NCI-H2029 treated with DMSO at 0.1 percent for 48 hours (cell line): Measurements from ENCODE around the gene PAX5.

Experiments used
- DNase-seq: peaks from one replicate; lab custom pipeline; 2025; lab: John Stamatoyannopoulos, UW

PAX5 gene

DNA sequence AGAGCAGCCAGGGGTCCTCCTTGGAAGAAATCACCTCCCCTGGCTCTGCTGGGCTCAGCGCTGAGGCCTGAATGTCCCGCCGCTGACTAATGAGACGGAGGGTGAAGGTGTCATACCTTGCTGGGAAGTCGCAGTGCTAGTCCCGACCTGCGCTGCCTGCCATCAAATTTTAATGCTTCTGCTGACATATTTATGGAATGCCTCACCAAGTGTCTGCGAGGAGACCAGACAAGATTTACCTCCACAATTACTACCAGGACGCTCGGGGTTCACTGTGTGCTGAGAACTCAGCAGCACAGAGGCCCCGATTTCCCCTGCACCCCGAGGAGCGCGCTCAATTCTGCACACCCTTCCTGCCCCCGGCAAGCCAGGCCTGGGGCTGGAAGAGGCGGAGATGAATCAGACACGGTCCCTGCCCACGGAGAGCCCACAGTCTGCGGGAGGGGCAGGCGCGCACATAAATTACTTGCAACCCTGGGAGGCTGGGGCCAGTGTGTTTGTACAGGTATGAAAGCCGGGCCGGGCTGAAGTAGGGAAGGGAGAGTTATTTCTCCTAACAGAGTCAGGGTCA lies 175.2 kb downstream of the PAX5 start:
- no peak for DNase-seq

GRCh38 chr9:36855448-36856315 lies 178.4 kb downstream of the PAX5 start:
- no peak for DNase-seq

GRCh38 chr9:36854751-36855150 lies 179.3 kb downstream of the PAX5 start:
- DNase-seq: no peak

- no peak for DNase-seq
These were observed 180.0 kb downstream of the PAX5 start for GRCh38 chr9:36854034-36854433.

DNA sequence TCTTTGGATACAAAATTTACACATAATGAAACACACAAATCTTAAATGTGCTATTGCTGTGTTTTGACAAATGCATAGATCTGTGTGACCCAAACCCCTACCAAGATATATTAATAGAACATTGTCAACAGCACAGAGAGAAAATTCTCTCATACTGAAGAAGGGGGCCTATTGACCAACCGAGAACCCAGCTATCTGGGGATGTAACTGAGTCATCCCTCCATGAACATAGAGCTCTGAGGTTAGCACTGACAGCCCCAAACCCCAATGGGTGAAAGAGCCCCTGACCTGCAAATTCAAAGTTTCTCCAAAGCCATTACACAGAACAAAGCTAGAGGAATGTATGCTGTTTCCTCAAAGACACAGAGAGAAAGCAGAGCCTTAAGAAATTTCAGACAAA lies 180.8 kb downstream of the PAX5 start:
- DNase-seq: no peak

GRCh38 chr9:36849943-36850342 lies 184.1 kb downstream of the PAX5 start:
- DNase-seq: no peak

GRCh38 chr9:36848946-36849345 lies 185.1 kb downstream of the PAX5 start:
- no peak for DNase-seq

GRCh38 chr9:36847781-36848673 lies 186.0 kb downstream of the PAX5 start:
- DNase-seq: peak; percentile 54

DNA sequence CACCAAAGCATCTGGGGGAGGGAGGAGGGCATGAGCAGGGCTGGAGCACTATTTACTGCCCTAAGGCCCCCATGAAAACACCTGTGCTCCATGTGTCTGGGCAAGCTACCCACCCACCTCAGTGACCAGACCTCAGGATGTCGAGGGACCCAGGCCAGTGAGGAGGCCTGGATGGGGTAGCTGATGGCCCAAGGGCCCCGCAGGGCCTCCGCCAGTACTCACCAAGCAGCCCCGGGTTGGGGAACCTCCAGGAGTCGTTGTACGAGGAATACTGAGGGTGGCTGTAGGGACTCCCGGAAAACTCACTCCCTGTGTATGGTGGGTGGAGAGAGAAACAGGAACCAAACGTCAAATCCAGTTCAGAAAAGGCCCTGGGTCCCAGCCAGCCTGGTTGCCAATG lies 187.4 kb downstream of the PAX5 start:
- DNase-seq: no peak

DNA sequence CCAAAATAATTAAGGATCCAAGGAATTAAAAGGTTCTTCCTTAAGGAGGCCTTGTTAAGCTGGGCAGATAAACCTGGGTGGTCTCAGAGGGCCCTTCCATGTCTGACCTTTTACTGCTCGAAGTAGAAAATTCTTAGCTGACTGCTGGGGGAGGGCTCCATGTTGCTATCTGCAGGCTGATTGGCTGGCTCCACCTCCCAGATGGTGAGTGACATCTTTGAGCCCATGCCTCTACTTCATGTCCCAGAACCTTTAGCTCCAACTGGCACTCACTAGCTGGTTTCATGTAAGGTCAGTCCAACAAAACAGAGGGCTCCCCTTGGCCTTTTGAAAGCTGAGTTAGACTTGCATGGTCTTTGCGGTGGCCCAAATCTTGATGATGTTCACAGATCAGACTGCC lies 188.2 kb downstream of the PAX5 start:
- DNase-seq: no peak

GRCh38 chr9:36844961-36845360 lies 189.1 kb downstream of the PAX5 start:
- no peak for DNase-seq

DNA sequence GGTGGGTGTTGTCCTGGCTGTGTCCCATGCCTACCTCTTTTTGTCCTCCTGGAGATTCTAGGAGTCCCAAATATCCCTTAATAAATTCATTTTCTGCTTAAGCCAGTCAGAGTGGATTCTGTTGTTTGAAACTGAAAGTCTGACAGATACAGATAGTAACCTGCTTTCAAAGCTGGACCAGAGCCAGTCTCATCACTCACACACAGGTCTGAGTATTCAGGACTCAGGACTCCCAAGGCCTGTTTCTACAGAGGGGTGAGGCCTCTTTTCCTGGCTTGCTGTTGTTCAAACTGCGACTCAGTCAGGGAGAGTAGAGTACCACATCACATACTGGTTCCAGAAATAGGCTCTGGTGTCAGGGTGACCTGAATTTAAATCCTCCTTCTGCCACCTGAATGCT lies 190.1 kb downstream of the PAX5 start:
- no peak for DNase-seq

GRCh38 chr9:36842560-36843530 lies 191.2 kb downstream of the PAX5 start:
- no peak for DNase-seq

GRCh38 chr9:36840898-36841536 lies 193.1 kb downstream of the PAX5 start:
- no peak for DNase-seq

GRCh38 chr9:36839131-36839885 lies 194.8 kb downstream of the PAX5 start:
- DNase-seq: no peak

- no peak for DNase-seq
These were observed 196.3 kb downstream of the PAX5 start for GRCh38 chr9:36837431-36838405.

- no peak for DNase-seq
These were observed 197.6 kb downstream of the PAX5 start for GRCh38 chr9:36836486-36836885.

DNA sequence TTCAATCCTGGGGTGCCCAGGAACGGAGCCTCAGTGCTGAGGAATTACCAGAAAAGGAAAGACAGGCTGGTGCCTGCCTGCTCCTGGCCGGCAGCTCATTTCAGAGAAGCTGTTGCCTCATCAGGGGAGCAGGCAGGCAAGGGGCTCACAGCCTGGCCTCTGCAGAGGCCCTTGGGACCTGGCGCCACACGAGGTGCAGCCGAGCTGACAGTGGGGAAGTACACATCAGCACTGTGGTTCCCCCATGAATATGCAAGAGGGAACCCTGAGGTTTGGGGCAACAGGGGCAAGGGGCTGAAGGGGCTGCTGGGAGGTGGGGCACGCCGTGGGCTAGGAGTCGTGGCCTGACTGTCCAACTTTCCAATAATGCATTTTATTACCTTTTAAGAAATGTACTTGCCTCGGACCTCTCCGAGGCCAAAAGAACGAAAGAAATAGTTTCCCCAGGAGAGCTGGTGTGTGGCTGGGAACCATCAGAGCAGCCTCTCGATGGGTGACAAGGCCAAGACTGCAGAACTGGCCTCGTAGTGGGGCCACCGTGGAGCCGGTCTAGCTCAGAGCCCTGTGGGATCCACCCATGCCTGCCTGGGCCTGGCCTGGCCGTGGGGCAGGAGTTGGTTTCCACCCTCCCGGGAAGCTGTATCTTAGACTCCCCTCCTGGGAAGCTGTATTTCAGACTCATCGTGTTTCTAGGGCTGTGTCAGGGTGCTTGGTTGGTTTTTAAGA lies 198.6 kb downstream of the PAX5 start:
- DNase-seq: no peak
